HG03439 (cell line): ENCODE data around the gene MIA.
"Not testable (repeated sequence)": the region's sequence is repeated elsewhere in the genome, so short reads cannot be mapped to it uniquely, and the experiment has no call there.

Experiments used
- ATAC-seq: cut with Tn5 transposase; IDR thresholded peaks from one replicate; pipeline ENCODE4 v1.9.1; 2021; ENCODE audit warnings: mild to moderate bottlenecking, moderate library complexity; ENCODE audit not compliant: unreplicated experiment

The MIA gene

DNA sequence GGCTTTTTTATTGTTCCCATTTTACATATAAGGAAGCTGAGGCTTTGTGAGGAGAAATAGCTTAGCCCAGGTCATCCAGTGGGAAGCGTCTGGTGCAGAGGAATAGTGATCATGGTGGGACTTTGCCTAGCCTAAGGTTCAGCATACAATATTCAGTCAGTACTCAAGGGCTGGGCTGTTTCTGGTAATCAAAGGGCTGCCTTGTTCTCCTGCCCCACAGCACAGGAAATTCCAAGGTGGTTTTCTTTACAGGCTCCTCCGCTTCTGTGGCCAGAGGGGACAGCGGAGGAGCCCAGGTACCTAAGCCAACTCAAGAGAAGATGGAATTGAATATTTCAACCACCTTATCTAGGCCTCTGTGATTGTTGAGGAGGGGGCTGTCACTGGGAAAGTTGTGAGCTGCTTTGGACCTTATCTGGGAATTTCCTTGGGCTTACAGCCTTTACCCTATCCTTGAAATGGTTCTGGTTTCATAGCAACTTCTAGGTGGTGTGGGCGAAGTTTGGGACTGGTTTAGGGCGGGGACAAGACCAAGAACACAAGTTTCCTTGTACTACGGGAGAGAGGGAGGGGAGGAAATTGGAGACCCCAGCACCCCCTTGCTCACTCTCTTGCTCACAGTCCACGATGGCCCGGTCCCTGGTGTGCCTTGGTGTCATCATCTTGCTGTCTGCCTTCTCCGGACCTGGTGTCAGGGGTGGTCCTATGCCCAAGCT, at the start of gene MIA:
TSS of gene MIA (plus strand) at position 606 of the 716 bp plus-strand sequence. CDS start at position 628, 22 bp downstream.
- ATAC-seq, result no peak

- no peak for ATAC-seq
These were observed 49.0 kb upstream of the MIA start for GRCh38 chr19:40726279-40726678.

- not testable (repeated sequence) for ATAC-seq
These were observed 45.3 kb upstream of the MIA start for GRCh38 chr19:40730065-40730464.

- not testable (repeated sequence) for ATAC-seq
These were observed 43.0 kb upstream of the MIA start for GRCh38 chr19:40732304-40732703.

- no peak for ATAC-seq
These were observed 42.2 kb upstream of the MIA start for GRCh38 chr19:40733149-40733548.

- ATAC-seq, result no peak
These were observed 40.1 kb upstream of the MIA start for GRCh38 chr19:40735013-40735771.

DNA sequence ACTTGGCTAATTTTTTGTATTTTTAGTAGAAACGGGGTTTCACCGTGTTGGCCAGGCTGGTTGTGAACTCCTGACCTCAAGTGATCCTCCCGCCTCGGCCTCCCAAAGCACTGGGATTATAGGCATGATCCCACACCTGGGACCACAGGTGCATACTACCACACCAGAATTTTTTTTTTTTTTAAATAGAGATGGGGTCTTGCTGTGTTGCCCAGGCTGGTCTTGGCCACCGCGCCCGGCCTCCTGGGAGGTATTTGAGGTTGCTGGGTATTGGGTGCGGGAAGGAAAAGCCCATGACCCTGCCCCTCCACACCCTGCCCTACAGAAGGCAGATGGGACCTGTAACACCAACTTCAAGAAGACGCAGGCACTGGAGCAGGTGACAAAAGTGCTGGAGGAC, 38.7 kb upstream of the MIA start:
- no peak for ATAC-seq

DNA sequence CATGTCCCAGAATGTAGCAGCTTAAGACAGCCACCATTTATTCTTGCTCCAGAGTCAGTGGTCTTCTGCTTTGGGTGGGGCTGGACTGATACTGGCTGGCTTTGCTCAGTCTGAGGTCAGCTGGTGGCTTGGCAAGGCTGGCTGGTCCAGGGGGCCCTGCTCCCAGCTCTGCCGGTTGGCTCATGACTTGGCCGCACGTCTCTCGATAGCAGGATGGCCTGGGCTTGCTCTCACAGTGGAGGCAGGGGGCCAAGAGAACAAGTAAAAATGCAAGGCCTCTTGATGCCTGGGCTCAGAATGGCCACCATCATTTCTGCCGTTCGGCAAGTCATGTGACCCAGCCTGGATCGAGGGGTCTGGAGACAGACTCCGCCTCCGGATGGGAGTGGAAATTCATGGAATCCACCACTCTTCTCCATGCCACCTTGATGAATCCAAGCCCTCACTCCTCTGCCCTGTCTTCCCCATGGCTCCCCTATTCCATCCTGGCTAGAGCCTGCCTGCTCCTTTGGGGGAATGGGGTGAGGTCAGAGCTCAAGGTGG, 38.1 kb upstream of the MIA start:
- ATAC-seq, result no peak

DNA sequence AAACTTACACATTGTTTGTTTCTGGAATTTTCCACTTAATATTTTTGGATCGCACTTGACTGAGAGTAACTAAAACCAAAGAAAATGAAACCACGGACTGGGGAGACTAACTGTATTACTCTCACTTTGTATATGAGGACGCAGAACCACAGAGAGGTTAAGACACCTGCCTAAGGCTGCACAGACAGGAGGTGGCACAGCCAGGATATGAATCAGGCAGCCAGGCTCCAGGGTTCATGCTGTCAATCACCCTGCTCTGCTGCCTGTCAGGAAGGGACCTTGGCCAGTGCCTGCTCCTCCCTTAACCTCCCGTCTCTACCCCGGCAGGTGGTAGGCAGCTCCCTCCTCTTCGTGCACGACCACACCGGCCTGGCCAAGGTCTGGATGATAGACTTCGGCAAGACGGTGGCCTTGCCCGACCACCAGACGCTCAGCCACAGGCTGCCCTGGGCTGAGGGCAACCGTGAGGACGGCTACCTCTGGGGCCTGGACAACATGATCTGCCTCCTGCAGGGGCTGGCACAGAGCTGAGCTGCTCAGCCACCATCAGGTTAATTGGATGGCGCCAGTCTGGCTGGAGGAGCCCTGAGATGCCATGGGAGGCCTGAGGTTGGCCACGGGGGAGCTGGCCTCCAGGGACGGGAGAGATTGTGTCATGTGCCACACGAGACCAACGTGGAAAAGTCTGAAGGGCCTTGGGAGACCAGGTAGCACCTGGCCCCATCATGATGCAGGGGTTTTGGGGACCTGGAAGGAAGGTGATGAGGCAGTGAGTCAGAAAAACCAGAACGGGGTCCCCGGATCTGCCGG, 36.1 kb upstream of the MIA start:
- ATAC-seq, result no peak

DNA sequence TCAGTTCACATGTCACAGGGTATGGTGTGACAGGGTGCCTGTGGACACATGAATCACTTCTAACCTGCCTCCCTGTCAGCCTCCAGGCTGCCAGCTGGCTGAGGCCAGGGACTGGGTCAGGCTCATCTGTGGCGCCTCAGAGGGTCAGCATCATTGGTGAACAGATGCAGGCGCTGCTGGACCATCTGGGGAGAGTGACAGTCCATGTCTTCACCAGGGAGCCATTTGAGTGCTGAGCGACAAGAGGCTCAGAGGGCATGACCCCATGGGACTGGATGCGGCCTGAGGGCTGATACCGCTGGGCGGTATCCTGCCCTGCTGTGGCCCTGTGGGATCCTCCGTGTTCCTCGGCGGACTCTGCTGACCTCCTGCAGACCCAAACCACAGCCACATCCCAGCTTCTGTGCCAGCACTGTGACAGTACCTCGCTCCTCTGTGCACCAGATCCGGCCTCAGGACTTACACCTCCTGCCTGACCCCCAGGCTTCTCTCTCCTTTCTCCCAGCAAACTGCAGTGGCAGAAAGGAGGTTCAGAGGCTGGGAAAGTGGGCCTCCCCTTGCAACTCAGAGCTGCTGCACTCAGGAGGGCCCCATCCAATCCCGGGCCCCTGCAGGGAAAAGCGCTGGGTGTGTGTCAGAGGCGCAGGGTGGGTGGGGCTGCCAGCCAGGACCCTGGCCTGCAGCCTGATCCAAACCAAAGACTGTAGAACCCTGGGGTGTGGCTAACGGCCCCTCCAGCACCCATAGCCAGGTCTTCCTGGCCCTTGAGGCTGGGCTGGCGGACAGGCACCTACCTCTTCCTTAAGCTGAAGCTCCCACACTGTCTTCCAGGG, 35.2 kb upstream of the MIA start:
- ATAC-seq, result no peak

GRCh38 chr19:40740747-40741146, 34.6 kb upstream of the MIA start:
- no peak for ATAC-seq

DNA sequence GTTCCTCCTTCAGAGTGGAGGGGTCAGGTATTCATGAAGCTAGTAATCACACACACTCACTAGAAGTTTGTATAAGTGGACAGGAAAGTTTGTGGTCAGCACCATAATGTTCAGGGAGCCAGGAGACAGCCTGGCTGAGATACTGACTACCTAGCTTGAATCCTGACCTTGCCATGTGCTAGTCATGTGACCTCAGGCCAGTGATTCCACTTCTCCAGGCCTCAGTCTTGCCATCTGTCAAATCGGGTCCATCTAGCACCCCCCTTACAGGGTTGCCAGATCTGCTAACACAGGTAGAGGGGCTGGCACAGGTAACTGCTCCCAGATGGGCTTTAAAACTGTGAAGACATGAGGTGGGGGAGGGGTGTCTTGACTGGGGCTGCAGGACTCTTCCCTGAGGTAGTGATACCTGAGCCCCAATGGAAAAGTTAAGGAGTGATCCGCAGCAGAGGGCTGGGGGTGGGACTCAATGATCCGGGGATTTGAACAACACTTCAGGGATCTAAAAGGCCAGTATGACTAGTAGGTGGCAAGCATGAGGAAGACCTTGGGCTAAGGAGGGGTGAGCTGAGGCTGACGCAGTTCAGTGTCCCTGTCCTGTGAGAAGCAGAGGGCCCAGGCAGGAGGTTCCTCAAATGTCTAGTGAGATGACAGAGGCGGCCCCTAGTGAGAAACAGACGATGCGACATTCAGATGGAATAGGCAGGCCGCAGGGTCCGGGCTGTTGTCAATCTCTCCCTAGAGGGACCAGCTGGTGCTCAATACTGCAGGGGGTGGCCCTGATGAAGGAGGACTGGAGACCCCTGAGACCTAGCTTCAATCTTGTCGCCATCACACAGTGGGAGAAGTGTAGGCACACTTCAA, 33.6 kb upstream of the MIA start:
- ATAC-seq, result no peak

DNA sequence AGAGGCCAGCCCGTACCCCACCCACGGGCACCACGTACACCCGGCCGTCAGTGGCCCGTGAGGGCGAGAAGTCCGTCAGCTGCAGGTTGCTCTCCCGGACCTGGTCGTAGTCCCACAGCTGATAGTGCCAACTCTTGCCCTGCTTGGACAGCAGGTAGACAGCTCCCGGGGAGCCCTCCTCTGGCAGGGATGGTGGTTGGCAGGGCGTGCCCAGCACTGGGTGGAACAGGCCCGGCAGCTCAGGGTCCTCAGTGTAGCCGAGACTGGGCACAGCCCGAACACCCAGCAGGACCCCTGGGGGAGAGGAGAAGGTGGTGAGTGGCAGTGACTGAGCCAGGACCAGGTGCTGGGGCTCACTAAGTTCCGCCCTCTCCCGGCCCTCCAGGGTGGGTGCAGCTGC, 32.8 kb upstream of the MIA start:
- no peak for ATAC-seq

GRCh38 chr19:40742886-40743285, 32.4 kb upstream of the MIA start:
- no peak for ATAC-seq

- no peak for ATAC-seq
These were observed 31.4 kb upstream of the MIA start for GRCh38 chr19:40743926-40744325.

DNA sequence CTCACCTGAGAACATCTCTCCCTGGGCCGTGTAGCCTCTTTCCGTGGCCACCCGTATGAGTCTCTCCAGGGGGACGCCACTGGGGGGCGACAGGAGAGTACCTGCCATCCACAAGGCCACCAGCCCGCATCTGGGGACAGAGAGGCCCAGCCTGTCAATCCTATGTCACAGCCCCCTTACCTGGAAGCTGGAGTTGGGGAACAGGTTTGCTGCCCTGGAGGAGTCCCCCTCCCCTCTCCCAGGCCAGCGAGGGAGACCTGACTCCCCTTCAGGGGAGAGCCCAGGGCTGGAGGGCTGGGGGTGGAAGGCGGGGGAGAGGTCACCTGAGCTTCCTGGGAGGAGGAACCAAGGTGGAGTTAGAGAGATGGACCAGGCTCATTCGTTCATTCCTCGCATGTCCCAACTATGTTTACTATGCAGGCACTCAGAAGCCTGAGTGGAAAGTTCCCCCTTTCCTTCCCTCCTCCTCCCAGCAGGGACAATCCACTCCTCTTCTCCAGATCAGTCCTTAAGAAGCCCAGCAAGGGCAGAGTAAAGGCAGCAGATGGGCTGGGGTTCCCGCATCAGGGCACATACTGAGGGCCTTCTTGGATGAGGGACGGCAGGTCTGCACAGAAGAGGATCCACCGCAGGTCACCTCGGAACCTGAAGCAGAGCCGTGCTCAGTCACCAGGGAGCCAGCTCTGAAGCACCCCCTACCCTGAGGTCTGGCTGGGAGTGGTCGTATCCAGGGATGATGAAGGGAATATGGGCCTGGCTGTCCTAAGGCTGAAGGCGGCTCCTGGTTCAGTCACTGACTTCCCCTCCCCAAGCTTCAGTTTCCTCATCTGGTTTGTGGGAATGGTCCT, 30.5 kb upstream of the MIA start:
- no peak for ATAC-seq

GRCh38 chr19:40745402-40745780, 29.9 kb upstream of the MIA start:
- no peak for ATAC-seq

GRCh38 chr19:40747536-40747935, 27.8 kb upstream of the MIA start:
- ATAC-seq, result no peak
